ENCODE results near the gene PRKCQ. TPM values are rescaled to one million over a fixed set of nuclear protein-coding genes. Genes with fewer than 3 reads are reported as not detected.

The PRKCQ gene
- total and polyA plus RNA-seq, 9 donors = 8.4 to 21.9 (median 14.7) TPM

GRCh38 chr10:6465437-6465836, 114.6 kb downstream of the PRKCQ start:
- H3K27me3 ChIP-seq (ENCODE audit: control insufficient read depth, insufficient read depth, low read length) = no peaks in the 10 kb centered on the region
- H3K4me1 ChIP-seq (ENCODE audit: control insufficient read depth, insufficient read depth, low read length) = no peaks in the 10 kb centered on the region
- no peak overlapping the region for H3K27ac ChIP-seq (ENCODE audit: low read length)
- peaks cover 6% of the 10 kb centered on the region for H3K36me3 ChIP-seq (ENCODE audit: control insufficient read depth, insufficient read depth, low read length)
- H3K9me3 ChIP-seq (replicated peaks; ENCODE audit: control insufficient read depth, low read depth, low read length) = no peaks in the 10 kb centered on the region
- WGBS (ENCODE audit: insufficient coverage) = 77% methylated on average over 4 of the region's 7 CpGs
- DNase-seq = no peak
- H3K4me3 ChIP-seq (ENCODE audit: low read length) = no peak overlapping the region

- Histone ChIP-seq H3K27ac (ENCODE audit: low read length) (no peak overlapping the region), H3K36me3 (ENCODE audit: control insufficient read depth, insufficient read depth, low read length) (peaks cover 4% of the 10 kb centered on the region), H3K27me3 (ENCODE audit: control insufficient read depth, insufficient read depth, low read length) (no peaks in the 10 kb centered on the region), H3K4me1 (ENCODE audit: control insufficient read depth, insufficient read depth, low read length) (no peaks in the 10 kb centered on the region), H3K4me3 (ENCODE audit: low read length) (no peak overlapping the region), H3K9me3 (replicated peaks; ENCODE audit: control insufficient read depth, low read depth, low read length) (no peaks in the 10 kb centered on the region)
- no peak for DNase-seq
- 100% methylated on average over 2 of the region's 9 CpGs for WGBS (ENCODE audit: insufficient coverage)
Observed at GRCh38 chr10:6464862-6465430, 115.1 kb downstream of the PRKCQ start.

DNA sequence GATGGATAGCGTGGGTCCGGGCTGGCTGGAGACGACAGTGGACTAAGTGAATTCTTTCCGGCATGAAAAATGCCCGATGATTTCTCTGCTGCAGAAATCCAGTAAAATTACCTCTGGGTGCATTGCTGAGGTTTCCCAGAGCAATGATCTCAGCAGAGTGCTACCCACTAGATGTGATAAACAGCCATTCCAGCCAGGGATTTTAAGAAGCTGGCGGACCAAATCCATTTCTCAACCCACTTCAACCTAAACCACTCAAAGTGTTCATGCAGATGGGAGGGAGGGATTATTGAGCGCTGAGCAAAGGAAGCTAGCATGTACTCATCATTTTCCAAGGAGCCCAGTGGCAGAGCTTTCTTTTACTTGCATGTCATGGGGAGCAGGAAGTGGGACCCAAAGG, 116.7 kb downstream of the PRKCQ start:
- H3K36me3 ChIP-seq (ENCODE audit: control insufficient read depth, insufficient read depth, low read length) = peaks cover 4% of the 10 kb centered on the region

DNA sequence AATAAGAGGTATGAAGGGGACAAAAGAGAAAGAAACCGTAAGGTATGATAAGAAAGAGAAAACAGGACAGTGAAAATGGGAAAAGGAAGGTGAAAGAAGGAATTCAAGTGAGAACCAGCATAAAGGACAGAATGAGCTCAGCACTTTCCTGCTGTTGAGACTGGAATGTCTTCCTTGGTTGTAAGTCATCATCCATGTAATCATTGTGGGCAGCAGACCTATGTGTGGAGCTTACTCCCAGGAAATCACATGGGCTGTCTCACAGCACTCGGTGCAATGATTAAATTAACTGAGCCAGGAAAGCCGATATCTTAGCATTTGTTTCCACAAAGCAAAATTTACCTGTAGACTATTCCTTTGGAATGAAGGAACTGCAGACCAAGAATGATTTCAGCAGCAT, 118.1 kb downstream of the PRKCQ start:
- peaks cover 4% of the 10 kb centered on the region for H3K36me3 ChIP-seq (ENCODE audit: control insufficient read depth, insufficient read depth, low read length)
- WGBS (ENCODE audit: insufficient coverage) = 63% methylated on average over 1 of the region's 3 CpGs
- no peaks in the 10 kb centered on the region for H3K27me3 ChIP-seq (ENCODE audit: control insufficient read depth, insufficient read depth, low read length)
- no peak overlapping the region for H3K27ac ChIP-seq (ENCODE audit: low read length)
- H3K9me3 ChIP-seq (replicated peaks; ENCODE audit: control insufficient read depth, low read depth, low read length) = no peaks in the 10 kb centered on the region
- H3K4me1 ChIP-seq (ENCODE audit: control insufficient read depth, insufficient read depth, low read length) = no peaks in the 10 kb centered on the region
- no peak for DNase-seq
- no peak overlapping the region for H3K4me3 ChIP-seq (ENCODE audit: low read length)

More for the DNA sequence above, 116.7 kb downstream of the PRKCQ start:
- no peaks in the 10 kb centered on the region for H3K9me3 ChIP-seq (replicated peaks; ENCODE audit: control insufficient read depth, low read depth, low read length)
- H3K27me3 ChIP-seq (ENCODE audit: control insufficient read depth, insufficient read depth, low read length) = no peaks in the 10 kb centered on the region
- H3K4me3 ChIP-seq (ENCODE audit: low read length) = no peak overlapping the region
- no peak overlapping the region for H3K27ac ChIP-seq (ENCODE audit: low read length)
- no peak for DNase-seq
- no peaks in the 10 kb centered on the region for H3K4me1 ChIP-seq (ENCODE audit: control insufficient read depth, insufficient read depth, low read length)
- 80% methylated on average over 1 of the region's 7 CpGs for WGBS (ENCODE audit: insufficient coverage)

DNA sequence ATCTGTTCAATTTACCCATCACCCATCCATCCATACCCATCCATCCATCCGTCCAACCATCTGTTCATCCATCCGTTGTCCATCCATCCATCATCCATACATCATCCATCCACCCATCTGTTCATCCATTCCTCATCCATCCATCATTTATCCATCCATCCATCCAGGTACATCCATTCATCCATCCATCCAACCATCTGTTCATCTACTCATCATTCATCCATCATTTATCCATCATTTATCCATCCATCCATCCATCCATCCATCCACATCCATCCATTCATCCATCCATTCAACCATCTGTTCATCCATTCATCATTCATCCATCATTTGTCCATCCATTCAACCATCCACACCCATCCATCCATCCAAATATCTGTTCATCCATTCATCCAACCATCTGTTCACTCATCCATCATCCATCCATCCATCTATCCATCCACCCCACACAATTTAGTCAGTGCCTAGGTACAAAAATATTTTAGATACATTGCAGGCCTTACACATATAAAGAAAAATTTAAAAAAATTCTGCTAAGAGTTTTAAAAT, 119.1 kb downstream of the PRKCQ start:
- Histone ChIP-seq H3K27me3 (ENCODE audit: control insufficient read depth, insufficient read depth, low read length) (no peaks in the 10 kb centered on the region), H3K36me3 (ENCODE audit: control insufficient read depth, insufficient read depth, low read length) (peaks cover 6% of the 10 kb centered on the region), H3K9me3 (replicated peaks; ENCODE audit: control insufficient read depth, low read depth, low read length) (no peaks in the 10 kb centered on the region), H3K27ac (ENCODE audit: low read length) (no peak overlapping the region), H3K4me1 (ENCODE audit: control insufficient read depth, insufficient read depth, low read length) (no peaks in the 10 kb centered on the region), H3K4me3 (ENCODE audit: low read length) (no peak overlapping the region)
- DNase-seq = no peak
- 91% methylated on average over 2 of the region's 2 CpGs for WGBS (ENCODE audit: insufficient coverage)

GRCh38 chr10:6458814-6459213, 121.3 kb downstream of the PRKCQ start:
- Histone ChIP-seq H3K27me3 (ENCODE audit: control insufficient read depth, insufficient read depth, low read length) (no peaks in the 10 kb centered on the region), H3K36me3 (ENCODE audit: control insufficient read depth, insufficient read depth, low read length) (peaks cover 12% of the 10 kb centered on the region), H3K27ac (ENCODE audit: low read length) (no peak overlapping the region), H3K9me3 (replicated peaks; ENCODE audit: control insufficient read depth, low read depth, low read length) (no peaks in the 10 kb centered on the region), H3K4me1 (ENCODE audit: control insufficient read depth, insufficient read depth, low read length) (no peaks in the 10 kb centered on the region), H3K4me3 (ENCODE audit: low read length) (no peak overlapping the region)
- no peak for DNase-seq
- 87% methylated on average over 5 of the region's 5 CpGs for WGBS (ENCODE audit: insufficient coverage)

- DNase-seq = no peak
- no peaks in the 10 kb centered on the region for H3K9me3 ChIP-seq (replicated peaks; ENCODE audit: control insufficient read depth, low read depth, low read length)
- WGBS (ENCODE audit: insufficient coverage) = 92% methylated on average over 3 of the region's 5 CpGs
- H3K4me1 ChIP-seq (ENCODE audit: control insufficient read depth, insufficient read depth, low read length) = no peaks in the 10 kb centered on the region
- peaks cover 12% of the 10 kb centered on the region for H3K36me3 ChIP-seq (ENCODE audit: control insufficient read depth, insufficient read depth, low read length)
- H3K4me3 ChIP-seq (ENCODE audit: low read length) = no peak overlapping the region
- H3K27ac ChIP-seq (ENCODE audit: low read length) = no peak overlapping the region
- no peaks in the 10 kb centered on the region for H3K27me3 ChIP-seq (ENCODE audit: control insufficient read depth, insufficient read depth, low read length)
Observed at GRCh38 chr10:6457376-6457775, 122.7 kb downstream of the PRKCQ start.

- Histone ChIP-seq H3K4me3 (ENCODE audit: low read length) (no peak overlapping the region), H3K27me3 (ENCODE audit: control insufficient read depth, insufficient read depth, low read length) (no peaks in the 10 kb centered on the region), H3K36me3 (ENCODE audit: control insufficient read depth, insufficient read depth, low read length) (peaks cover 8% of the 10 kb centered on the region), H3K9me3 (replicated peaks; ENCODE audit: control insufficient read depth, low read depth, low read length) (no peaks in the 10 kb centered on the region), H3K27ac (ENCODE audit: low read length) (no peak overlapping the region), H3K4me1 (ENCODE audit: control insufficient read depth, insufficient read depth, low read length) (no peaks in the 10 kb centered on the region)
- 100% methylated on average over 1 of the region's 1 CpG for WGBS (ENCODE audit: insufficient coverage)
- DNase-seq = no peak
Observed at GRCh38 chr10:6456067-6456466, 124.0 kb downstream of the PRKCQ start.

DNA sequence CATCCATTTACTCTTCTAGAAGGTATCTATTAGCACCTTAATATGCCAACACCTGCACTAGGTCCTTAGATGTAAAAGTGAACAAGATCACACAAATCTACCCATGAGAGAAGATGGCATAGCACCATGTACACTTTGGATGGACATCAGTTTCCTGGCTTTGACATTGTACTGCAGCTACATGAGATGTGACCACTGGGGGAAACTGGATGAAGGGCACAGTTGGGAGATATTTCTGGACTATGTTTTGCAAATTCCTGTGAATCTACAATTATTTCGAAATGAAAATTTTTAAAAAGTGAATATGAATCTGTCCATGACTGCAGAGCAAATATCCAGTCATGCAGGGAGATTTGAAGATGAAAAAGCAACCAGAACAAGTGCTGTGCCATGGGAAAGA, 124.5 kb downstream of the PRKCQ start:
- Histone ChIP-seq H3K27ac (ENCODE audit: low read length) (no peak overlapping the region), H3K36me3 (ENCODE audit: control insufficient read depth, insufficient read depth, low read length) (peaks cover 8% of the 10 kb centered on the region), H3K4me1 (ENCODE audit: control insufficient read depth, insufficient read depth, low read length) (no peaks in the 10 kb centered on the region), H3K27me3 (ENCODE audit: control insufficient read depth, insufficient read depth, low read length) (no peaks in the 10 kb centered on the region), H3K9me3 (replicated peaks; ENCODE audit: control insufficient read depth, low read depth, low read length) (no peaks in the 10 kb centered on the region), H3K4me3 (ENCODE audit: low read length) (no peak overlapping the region)
- WGBS (ENCODE audit: insufficient coverage) = 90% methylated on average over 1 of the region's 1 CpG
- DNase-seq = no peak

- Histone ChIP-seq H3K4me3 (ENCODE audit: low read length) (no peak overlapping the region), H3K36me3 (ENCODE audit: control insufficient read depth, insufficient read depth, low read length) (no peaks in the 10 kb centered on the region), H3K27ac (ENCODE audit: low read length) (no peak overlapping the region), H3K9me3 (replicated peaks; ENCODE audit: control insufficient read depth, low read depth, low read length) (no peaks in the 10 kb centered on the region), H3K4me1 (ENCODE audit: control insufficient read depth, insufficient read depth, low read length) (no peaks in the 10 kb centered on the region), H3K27me3 (ENCODE audit: control insufficient read depth, insufficient read depth, low read length) (no peaks in the 10 kb centered on the region)
- no peak for DNase-seq
- WGBS (ENCODE audit: insufficient coverage) = 91% methylated on average over 8 of the region's 8 CpGs
Observed at GRCh38 chr10:6446711-6447110, 133.4 kb downstream of the PRKCQ start.

Data from muscle of leg (tissue), 11 donors.